GM10266 (cell line): ENCODE data around the gene TM9SF1.

Experiments
- DNase-seq: peaks from one replicate; pipeline ENCODE4 v3.0.0; 2012; ENCODE audit errors: extremely low spot score
- TF ChIP-seq, protein P1 (sequence below): IDR thresholded peaks from 2 replicates; pipeline ENCODE4 v1.5.1; 2012; ENCODE audit warnings: mild to moderate bottlenecking, low read depth; ENCODE audit not compliant: control insufficient read depth, insufficient read depth; ENCODE audit errors: missing control alignments

Gene TM9SF1

DNA sequence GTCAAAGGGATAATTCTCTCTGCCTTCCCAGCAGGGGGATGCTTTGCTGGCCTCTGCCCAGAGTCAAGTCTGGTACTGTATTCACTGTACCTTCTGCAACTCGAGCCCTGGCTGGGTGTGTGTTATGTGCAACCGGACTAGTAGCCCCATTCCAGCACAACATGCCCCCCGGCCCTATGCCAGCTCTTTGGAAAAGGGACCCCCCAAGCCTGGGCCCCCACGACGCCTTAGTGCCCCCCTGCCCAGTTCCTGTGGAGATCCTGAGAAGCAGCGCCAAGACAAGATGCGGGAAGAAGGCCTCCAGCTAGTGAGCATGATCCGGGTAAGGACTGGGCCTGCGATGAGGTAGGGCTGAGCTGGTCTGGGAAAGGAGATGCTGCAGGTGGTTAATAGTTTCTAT lies 44.7 kb downstream of the TM9SF1 start:
- TF ChIP-seq, protein P1, sequence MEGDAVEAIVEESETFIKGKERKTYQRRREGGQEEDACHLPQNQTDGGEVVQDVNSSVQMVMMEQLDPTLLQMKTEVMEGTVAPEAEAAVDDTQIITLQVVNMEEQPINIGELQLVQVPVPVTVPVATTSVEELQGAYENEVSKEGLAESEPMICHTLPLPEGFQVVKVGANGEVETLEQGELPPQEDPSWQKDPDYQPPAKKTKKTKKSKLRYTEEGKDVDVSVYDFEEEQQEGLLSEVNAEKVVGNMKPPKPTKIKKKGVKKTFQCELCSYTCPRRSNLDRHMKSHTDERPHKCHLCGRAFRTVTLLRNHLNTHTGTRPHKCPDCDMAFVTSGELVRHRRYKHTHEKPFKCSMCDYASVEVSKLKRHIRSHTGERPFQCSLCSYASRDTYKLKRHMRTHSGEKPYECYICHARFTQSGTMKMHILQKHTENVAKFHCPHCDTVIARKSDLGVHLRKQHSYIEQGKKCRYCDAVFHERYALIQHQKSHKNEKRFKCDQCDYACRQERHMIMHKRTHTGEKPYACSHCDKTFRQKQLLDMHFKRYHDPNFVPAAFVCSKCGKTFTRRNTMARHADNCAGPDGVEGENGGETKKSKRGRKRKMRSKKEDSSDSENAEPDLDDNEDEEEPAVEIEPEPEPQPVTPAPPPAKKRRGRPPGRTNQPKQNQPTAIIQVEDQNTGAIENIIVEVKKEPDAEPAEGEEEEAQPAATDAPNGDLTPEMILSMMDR = no peak
- DNase-seq = no peak

DNA sequence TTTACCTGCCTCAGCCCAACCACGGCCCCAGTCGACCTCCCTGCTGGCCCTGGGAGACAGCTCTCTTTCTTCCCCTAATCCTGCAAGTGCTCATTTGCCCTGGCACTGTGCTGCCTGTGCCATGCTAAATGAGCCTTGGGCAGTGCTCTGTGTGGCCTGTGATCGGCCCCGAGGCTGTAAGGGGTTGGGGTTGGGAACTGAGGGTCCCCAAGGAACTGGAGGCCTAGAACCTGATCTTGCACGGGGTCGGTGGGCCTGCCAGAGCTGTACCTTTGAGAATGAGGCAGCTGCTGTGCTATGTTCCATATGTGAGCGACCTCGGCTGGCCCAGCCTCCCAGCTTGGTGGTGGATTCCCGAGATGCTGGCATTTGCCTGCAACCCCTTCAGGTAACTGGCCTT lies 45.2 kb downstream of the TM9SF1 start:
- DNase-seq = no peak
- TF ChIP-seq, protein P1 = no peak

DNA sequence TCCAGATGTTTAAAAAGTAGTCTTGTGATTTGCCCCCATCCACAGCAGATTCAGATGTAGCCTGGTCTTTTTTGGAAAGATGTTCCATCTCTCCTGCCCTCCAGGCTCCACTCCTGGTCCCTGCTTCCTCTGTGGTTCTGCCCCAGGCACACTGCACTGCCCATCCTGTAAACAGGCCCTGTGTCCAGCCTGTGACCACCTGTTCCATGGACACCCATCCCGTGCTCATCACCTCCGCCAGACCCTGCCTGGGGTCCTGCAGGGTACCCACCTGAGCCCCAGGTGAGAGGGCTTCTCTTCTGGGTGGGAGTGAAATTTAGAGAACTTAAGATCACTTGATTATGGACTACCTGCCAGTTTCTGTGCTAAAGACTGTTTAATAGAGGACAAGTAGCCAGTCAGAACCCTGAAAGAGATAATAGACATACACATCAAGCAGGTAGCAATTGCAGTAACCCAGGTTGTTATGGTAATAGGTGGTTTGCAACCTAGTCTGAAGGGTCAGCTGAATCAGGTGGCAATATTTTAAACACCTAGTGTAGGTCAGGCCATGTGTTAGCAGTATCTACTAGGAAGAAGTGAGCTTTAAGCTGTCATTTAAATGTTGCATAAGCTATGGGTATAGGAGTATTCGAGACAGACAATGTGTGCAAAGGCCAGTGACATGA lies 45.8 kb downstream of the TM9SF1 start:
- TF ChIP-seq, protein P1 = no peak
- DNase-seq = no peak

DNA sequence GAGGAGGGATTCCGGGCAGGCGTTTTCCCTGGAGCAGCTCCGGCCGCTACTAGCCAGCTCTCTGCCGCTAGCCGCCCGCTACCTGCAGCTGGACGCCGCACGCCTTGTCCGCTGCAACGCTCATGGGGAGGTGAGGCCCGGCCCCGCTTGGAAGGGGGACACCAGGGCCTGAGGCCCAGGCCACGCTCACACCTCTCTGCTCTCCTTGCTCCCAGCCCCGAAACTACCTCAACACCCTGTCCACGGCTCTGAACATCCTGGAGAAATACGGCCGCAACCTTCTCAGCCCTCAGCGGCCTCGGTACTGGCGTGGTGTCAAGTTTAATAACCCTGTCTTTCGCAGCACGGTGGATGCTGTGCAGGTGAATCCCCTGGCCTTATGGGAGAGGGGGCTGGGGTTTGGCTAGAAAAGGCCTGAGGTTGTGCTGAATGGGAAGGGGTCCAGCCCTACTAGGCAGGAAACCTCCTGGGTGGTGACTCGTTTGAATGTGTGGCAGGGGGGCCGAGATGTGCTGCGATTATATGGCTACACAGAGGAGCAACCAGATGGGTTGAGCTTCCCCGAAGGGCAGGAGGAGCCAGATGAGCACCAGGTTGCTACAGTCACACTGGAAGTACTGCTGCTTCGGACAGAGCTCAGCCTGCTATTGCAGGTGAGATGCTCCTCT lies 47.3 kb downstream of the TM9SF1 start:
- TF ChIP-seq, protein P1 = no peak
- DNase-seq = no peak

DNA sequence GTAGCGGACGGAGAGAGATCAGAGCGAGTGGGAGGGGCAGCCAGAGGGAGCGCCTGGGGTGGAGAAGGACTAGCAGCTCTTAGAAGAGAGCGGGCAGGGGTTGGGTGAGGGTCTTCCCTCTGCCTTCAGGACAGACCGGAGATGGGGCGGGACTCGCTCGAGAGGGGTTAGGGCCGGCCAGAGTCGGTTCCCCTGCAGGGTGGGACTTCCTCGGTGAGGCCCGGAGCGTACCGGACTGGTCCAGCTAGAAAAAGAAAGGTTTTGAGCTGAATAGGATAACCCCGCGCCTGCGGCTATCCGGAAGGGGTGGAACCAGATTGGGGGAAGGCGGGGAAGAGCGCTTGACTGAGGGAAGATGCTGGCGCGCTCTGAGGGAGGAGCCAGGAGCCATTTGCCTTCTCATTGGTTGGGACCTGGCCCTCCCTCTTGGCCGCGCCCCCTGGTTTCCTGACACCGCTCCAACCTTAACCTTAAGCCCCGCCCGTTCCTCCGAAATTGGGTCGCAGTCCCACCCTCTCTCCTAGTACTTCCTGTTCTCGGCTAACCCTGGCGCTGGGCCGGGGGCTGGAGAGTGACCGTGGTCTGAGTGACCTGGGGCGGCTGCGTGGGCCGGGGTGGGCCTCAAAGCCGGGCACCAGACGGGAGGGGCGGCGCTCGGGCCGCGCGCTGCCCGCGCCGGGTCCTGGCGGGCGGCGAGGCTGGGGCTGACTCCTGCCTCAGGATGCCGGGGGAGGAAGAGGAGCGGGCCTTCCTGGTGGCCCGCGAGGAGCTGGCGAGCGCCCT lies 48.1 kb downstream of the TM9SF1 start, which contains the start of gene RNF31:
Gene RNF31, plus strand, starts transcription at position 521 of the 783 bp plus-strand sequence. Its CDS starts 201 bp downstream, at position 722.
- peak; percentile 99 for DNase-seq
- TF ChIP-seq, protein P1 = no peak

DNA sequence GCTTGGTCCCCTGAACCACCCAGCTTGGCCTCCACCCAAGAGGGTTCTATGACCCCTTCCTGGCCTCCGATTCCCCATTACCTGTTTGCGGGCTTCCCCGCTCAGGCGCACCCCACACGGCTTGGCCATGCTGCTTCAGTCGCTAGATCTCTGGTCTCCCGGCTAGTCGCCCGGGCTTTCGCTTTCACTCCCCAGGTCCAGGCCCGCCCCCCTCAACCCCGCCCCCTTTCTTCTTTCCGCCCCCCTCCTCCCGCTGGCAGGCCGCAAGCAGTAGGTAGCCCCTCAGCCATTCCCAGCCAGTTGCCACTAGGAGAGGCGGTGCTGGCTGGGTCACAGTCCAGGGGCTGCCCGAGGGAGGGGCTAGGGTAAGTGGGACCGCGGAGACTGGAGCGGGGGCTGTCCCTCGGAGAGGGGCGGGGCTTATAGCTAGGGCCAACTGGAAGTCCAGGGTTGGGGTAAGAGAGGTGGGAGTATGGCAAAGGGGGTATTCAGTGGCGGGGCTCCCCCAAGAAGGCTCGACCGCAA lies 48.7 kb downstream of the TM9SF1 start, which contains the start of gene PSME2:
Gene PSME2, minus strand, starts transcription at position 158 of the 525 bp plus-strand sequence. Its CDS starts 29 bp downstream, at position 129.
- DNase-seq = peak; percentile 98
- TF ChIP-seq, protein P1 = peak; percentile 2
